ENCODE results near the gene SOX8.

The SOX8 gene

DNA sequence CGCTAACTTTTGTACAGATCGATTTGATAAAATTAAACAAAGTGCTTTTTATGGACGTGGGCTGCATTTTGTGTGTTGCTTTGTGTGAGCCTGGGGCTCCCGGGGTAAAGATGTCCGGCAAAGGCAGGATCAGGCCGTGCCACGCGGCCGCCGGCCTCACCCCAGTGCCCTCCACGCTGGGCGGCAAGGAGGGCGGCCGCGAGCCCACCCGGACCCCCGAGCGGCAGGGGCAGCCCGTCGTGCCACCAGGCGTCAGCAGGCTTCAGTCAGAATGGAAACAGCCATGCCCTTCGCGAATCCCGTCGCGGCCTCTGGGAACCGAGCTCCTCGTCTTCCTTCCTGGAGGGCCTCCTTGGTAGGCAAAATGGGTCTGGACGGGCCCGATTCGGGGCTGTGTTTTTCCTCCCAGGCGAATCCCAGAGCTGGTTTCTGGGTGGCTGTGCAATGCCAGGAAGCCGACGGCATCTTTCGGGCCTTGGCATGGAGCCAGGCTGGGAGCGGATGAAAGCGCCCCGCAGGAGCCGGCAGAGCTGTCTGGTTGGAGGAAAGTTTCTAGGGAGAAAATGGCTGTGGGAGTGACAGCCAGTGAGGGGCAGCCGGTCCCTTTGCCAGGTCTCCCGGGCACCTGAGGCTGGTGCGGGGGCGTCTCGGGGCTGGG, 5.5 kb downstream of the SOX8 start:
- DNase-seq (ENCODE audit: low read depth): no peak
- TF ChIP-seq, protein P1, sequence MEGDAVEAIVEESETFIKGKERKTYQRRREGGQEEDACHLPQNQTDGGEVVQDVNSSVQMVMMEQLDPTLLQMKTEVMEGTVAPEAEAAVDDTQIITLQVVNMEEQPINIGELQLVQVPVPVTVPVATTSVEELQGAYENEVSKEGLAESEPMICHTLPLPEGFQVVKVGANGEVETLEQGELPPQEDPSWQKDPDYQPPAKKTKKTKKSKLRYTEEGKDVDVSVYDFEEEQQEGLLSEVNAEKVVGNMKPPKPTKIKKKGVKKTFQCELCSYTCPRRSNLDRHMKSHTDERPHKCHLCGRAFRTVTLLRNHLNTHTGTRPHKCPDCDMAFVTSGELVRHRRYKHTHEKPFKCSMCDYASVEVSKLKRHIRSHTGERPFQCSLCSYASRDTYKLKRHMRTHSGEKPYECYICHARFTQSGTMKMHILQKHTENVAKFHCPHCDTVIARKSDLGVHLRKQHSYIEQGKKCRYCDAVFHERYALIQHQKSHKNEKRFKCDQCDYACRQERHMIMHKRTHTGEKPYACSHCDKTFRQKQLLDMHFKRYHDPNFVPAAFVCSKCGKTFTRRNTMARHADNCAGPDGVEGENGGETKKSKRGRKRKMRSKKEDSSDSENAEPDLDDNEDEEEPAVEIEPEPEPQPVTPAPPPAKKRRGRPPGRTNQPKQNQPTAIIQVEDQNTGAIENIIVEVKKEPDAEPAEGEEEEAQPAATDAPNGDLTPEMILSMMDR (conservative IDR thresholded peaks at IDR 0.05; ENCODE audit: control insufficient read depth, insufficient read depth, low read depth, low read length): no peak
- no peak overlapping the region for H3K4me3 ChIP-seq (ENCODE audit: control insufficient read depth, low read depth, low read length)

DNA sequence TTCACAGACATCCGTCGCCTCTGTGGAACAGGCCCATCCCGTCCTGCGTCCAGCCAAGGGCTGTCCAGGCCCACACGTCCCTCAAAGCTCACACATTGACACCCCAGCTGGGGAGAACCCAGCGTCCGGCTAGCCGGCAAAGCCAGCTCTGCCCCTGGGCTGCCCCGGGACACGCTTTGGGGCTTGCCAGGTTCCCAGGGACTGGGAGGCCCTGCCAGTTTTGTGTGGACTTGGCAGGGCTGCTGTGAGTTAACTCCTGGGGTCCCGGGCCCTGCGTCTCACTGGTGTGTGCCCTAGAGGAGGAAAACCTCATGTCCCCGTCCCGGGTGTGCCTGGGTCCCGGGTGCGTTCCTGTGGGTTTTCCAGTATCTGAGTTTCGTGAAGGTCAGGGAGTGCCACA, 6.3 kb downstream of the SOX8 start:
- no peak for DNase-seq (ENCODE audit: low read depth)
- no peak overlapping the region for H3K4me3 ChIP-seq (ENCODE audit: control insufficient read depth, low read depth, low read length)
- TF ChIP-seq, protein P1 (conservative IDR thresholded peaks at IDR 0.05; ENCODE audit: control insufficient read depth, insufficient read depth, low read depth, low read length): no peak

DNA sequence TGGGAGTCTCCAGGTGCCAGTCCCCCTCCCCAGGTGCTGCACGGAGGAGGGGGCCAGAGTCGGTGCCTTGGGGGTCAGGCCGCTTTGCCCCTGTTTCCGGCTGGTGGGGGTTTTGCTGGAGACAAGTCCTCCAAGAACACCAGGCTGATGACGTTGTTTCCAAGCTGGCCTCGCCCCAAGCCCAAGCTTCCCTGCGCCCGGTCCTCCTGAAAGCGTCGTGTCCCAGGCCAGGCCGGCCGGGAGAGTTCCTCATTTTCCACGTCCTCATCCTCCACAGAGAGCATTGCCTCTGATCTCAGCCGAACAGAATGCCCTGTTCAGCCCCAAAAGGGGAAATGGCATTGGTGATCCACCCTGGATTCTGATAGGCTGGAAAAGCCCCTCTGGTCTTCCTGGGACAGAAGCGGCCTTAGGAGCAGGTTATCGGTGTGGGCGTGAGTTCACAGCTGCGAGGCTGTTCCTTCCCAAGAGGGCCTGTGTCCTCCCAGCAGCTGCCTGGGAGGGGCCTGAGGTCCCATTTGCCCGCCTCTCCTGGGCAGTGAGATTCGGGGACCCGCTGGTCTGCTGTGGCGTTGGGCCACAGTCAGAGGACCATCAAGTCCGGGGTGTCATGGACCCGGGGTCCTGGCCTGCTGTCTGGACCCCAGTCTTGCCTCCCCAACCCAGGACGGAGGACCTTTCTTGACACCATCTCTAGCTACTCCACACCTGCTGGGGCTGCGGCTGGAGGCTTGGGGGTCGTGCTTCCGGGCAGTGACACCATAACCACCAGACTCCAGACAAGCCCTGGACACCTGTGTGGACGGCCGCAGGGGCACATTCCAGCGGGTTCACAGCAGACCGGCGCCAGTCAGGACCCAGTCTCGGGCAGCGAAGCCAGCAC, 7.1 kb downstream of the SOX8 start:
- TF ChIP-seq, protein P1 (conservative IDR thresholded peaks at IDR 0.05; ENCODE audit: control insufficient read depth, insufficient read depth, low read depth, low read length): no peak
- no peak for DNase-seq (ENCODE audit: low read depth)
- H3K4me3 ChIP-seq (ENCODE audit: control insufficient read depth, low read depth, low read length): no peak overlapping the region

DNA sequence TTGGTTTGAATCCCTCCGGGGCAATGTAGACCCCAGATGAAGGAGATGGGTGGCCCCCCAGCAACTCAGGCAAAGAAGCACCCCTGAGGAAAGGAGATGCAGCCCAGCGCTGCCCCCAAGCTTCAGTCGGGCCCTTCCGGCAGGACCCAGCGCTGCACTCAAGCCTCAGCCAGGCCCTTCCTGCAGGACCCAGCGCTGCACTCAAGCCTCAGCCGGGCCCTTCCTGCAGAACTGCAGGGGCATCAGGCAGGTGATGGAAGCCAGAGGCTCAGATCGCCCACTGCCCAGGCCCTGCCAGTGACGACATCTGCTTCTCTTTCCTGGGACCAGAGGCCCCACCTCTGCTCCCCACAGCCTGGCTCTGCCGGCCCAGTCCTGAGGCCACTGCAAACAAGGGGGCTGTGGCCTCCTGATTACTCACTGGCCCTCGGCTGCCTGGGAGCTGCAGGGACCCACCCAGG, 7.8 kb downstream of the SOX8 start:
- no peak for DNase-seq (ENCODE audit: low read depth)
- TF ChIP-seq, protein P1 (conservative IDR thresholded peaks at IDR 0.05; ENCODE audit: control insufficient read depth, insufficient read depth, low read depth, low read length): no peak
- H3K4me3 ChIP-seq (ENCODE audit: control insufficient read depth, low read depth, low read length): no peak overlapping the region

DNA sequence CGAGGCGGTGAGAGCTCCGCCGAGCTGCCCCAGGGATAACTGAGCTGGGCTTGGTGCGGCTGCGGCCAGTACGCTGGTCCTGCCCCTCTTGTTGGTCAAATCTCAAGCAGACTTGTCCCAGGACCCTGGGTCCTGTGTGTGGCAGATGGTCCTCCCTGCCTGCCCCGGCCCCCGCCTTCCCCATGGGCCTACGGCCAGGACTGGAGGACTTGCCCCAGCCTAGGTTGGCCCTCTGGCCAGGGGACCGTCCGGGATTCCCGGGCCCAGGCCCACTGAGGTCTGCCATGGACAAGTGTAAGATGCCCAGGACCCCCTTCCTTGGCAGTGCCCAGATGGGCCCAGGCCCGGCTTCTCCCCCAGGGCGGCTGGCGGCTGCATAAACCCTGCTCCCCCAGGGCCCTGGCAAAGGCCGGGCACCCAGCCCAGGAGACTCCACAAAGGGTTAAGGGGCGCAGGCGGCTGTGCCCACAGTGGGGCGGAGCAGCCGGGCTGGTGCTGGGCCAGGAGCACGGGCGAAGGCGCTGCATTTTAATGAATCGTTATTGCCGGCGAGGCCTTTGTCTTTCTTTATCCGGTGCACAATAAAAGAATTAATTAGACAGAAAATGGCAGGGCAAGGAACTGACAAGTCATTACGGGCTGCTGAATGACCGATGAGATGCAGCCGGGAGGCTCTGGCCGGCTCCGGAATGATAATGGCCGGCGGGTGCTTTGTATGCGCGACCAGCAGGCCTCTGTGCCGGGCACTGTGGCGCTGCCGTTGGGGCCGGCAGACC, 9.1 kb downstream of the SOX8 start:
- H3K4me3 ChIP-seq (ENCODE audit: control insufficient read depth, low read depth, low read length): no peak overlapping the region
- TF ChIP-seq, protein P1 (conservative IDR thresholded peaks at IDR 0.05; ENCODE audit: control insufficient read depth, insufficient read depth, low read depth, low read length): no peak
- DNase-seq (ENCODE audit: low read depth): no peak

DNA sequence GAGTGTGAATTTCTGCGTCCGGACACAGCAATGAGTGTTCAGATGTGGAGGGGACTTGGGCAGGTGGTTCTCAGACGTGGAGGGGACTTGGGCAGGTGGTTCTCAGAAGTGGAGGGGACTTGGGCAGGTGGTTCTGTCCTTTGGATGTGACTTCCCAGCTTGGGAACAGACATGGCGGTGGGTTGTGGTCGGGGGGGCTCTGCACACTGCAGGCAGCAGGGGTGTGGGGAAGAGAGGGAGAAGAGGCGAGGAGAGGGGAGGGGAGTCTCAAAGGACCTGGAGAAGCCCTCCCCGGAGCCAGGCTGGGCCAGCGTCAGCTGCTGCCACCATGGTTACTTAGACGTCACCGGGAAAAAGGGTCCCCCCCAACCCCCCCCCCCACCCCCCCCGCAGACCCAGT, 9.8 kb downstream of the SOX8 start:
- TF ChIP-seq, protein P1 (conservative IDR thresholded peaks at IDR 0.05; ENCODE audit: control insufficient read depth, insufficient read depth, low read depth, low read length): no peak
- no peak overlapping the region for H3K4me3 ChIP-seq (ENCODE audit: control insufficient read depth, low read depth, low read length)
- no peak for DNase-seq (ENCODE audit: low read depth)
